H1 (cell line): ENCODE results near the gene RHBDD2. TPM values are rescaled to one million over a fixed set of nuclear protein-coding genes. Genes with fewer than 3 reads are reported as not detected.

Source experiments
- CTCF ChIA-PET: fragments of 300-600 bp; sonication (Branson Sonifier 250); formaldehyde crosslinking; loops from one replicate; lab custom pipeline; 2021; ENCODE audit not compliant: partially characterized antibody; lab: Charles Lee
- POLR2A ChIA-PET: fragments of 300-600 bp; sonication (Branson Sonifier 250); formaldehyde crosslinking; loops from one replicate; lab custom pipeline; 2021; ENCODE audit warnings: inconsistent platforms; ENCODE audit not compliant: partially characterized antibody; lab: Charles Lee
- DNase-seq, 2 experiments: peaks; one replicate each; pipeline versions ENCODE4 v3.0.0 to v3.0.0-alpha.2; 2010 to 2022; ENCODE audit warnings: low spot score in 2 of 2, low read depth in 1 of 2, mixed read lengths in 1 of 2
- FAIRE-seq: peaks from 2 replicates; lab custom pipeline; 2011; peaks lifted over from hg19 to GRCh38; lab: Jason Lieb, UNC
- H2AFZ ChIP-seq: 2 replicates; pipeline ENCODE4 v1.8.1; 2012; ENCODE audit warnings: low read length, inconsistent platforms
- H2AK5ac ChIP-seq: 2 replicates; pipeline ENCODE4 v1.6.1; 2013; ENCODE audit warnings: low read depth, low read length
- H2BK120ac ChIP-seq: replicated peaks from 2 replicates; pipeline ENCODE3; 2013; ENCODE audit warnings: low read depth, low read length, inconsistent platforms
- H2BK12ac ChIP-seq: 2 replicates; pipeline ENCODE4 v1.6.1; 2013; ENCODE audit warnings: low read depth, low read length
- H2BK15ac ChIP-seq: 2 replicates; pipeline ENCODE4 v1.6.1; 2013; ENCODE audit warnings: low read length
- H2BK20ac ChIP-seq: 2 replicates; pipeline ENCODE4 v1.6.1; 2013; ENCODE audit warnings: low read length
- H2BK5ac ChIP-seq: 2 replicates; pipeline ENCODE4 v1.6.1; 2013; ENCODE audit warnings: low read depth, low read length
- H3K14ac ChIP-seq: 2 replicates; pipeline ENCODE4 v1.6.1; 2013; ENCODE audit warnings: inconsistent platforms; ENCODE audit not compliant: insufficient read length
- H3K18ac ChIP-seq: 2 replicates; pipeline ENCODE4 v1.6.1; 2013; ENCODE audit warnings: low read length; ENCODE audit errors: extremely low read depth
- H3K23ac ChIP-seq: 2 replicates; pipeline ENCODE4 v1.6.1; 2013; ENCODE audit warnings: inconsistent platforms; ENCODE audit not compliant: insufficient read length
- H3K23me2 ChIP-seq: 2 replicates; pipeline ENCODE4 v1.6.1; 2013; ENCODE audit warnings: low read depth, low read length
- H3K27ac ChIP-seq: 2 replicates; pipeline ENCODE4 v1.6.1; 2011; ENCODE audit warnings: low read depth, low read length, inconsistent platforms
- H3K27me3 ChIP-seq, 4 experiments: replicated peaks in 1 of 4; 1 replicate in 1 of 4; 2 replicates in 3 of 4; pipeline versions ENCODE4 v1.6.1 to v1.8.1; 2011 to 2013; ENCODE audit warnings: low read length in 3 of 4, mild to moderate bottlenecking in 3 of 4, inconsistent platforms in 2 of 4, mixed read lengths in 2 of 4, moderate library complexity in 1 of 4; ENCODE audit not compliant: control insufficient read depth in 3 of 4, insufficient read depth in 3 of 4; ENCODE audit errors: extremely low read depth in 1 of 4
- H3K36me3 ChIP-seq, 4 experiments: 2 replicates each; pipeline versions ENCODE4 v1.6.1 to v1.8.1; 2011 to 2013; ENCODE audit warnings: mild to moderate bottlenecking in 4 of 4, low read length in 3 of 4, moderate library complexity in 2 of 4, control low read depth in 1 of 4, inconsistent platforms in 1 of 4; ENCODE audit not compliant: insufficient read depth in 4 of 4, control insufficient read depth in 2 of 4
- H3K4ac ChIP-seq: replicated peaks from 2 replicates; pipeline ENCODE3; 2013; ENCODE audit warnings: low read length, low read depth, mixed read lengths, inconsistent platforms; ENCODE audit not compliant: insufficient read length
- H3K4me1 ChIP-seq, 4 experiments: replicated peaks in 1 of 4; 1 replicate in 1 of 4; 2 replicates in 3 of 4; pipeline versions ENCODE4 v1.6.1 to v1.8.1; 2011 to 2013; ENCODE audit warnings: low read length in 3 of 4, inconsistent platforms in 2 of 4, mixed read lengths in 1 of 4; ENCODE audit not compliant: insufficient read depth in 4 of 4, control insufficient read depth in 3 of 4
- H3K4me2 ChIP-seq, 2 experiments: 2 replicates each; pipeline versions ENCODE4 v1.6.1 to v1.8.1; 2011 to 2013; ENCODE audit warnings: low read depth in 2 of 2, low read length in 2 of 2, control low read depth in 1 of 2, inconsistent platforms in 1 of 2, mild to moderate bottlenecking in 1 of 2; ENCODE audit not compliant: insufficient read depth in 1 of 2
- H3K4me3 ChIP-seq, 4 experiments: fragments of 200-600, 300-600 bp in 1 of 4; sonication (generic), shearing (Covaris generic), sonication (Bioruptor Twin) in 1 of 4; 2 replicates each; pipeline versions ENCODE4 v1.5.1 to v1.8.1; 2011 to 2016; ENCODE audit warnings: low read length in 4 of 4, low read depth in 3 of 4, control low read depth in 2 of 4, inconsistent platforms in 2 of 4, mild to moderate bottlenecking in 2 of 4, mixed read lengths in 1 of 4, moderate library complexity in 1 of 4; ENCODE audit not compliant: insufficient read depth in 2 of 4; ENCODE audit errors: extremely low read depth in 1 of 4
- H3K56ac ChIP-seq: replicated peaks from 2 replicates; pipeline ENCODE3; 2013; ENCODE audit warnings: low read depth, mild to moderate bottlenecking, mixed read lengths, low read length, inconsistent platforms; ENCODE audit not compliant: insufficient read length
- H3K79me1 ChIP-seq: 2 replicates; pipeline ENCODE4 v1.6.1; 2013; ENCODE audit warnings: low read depth, low read length, control low read depth
- H3K79me2 ChIP-seq, 2 experiments: 2 replicates each; pipeline versions ENCODE4 v1.6.1 to v1.8.1; 2012 to 2013; ENCODE audit warnings: low read length in 2 of 2, mild to moderate bottlenecking in 2 of 2, inconsistent platforms in 1 of 2; ENCODE audit not compliant: insufficient read depth in 2 of 2, control insufficient read depth in 1 of 2
- H3K9ac ChIP-seq, 4 experiments: replicated peaks in 1 of 4; 1 replicate in 1 of 4; 2 replicates in 3 of 4; pipeline versions ENCODE4 v1.6.1 to v1.8.1; 2011 to 2013; ENCODE audit warnings: low read depth in 3 of 4, low read length in 3 of 4, control low read depth in 2 of 4, mild to moderate bottlenecking in 2 of 4, moderate library complexity in 2 of 4, inconsistent platforms in 1 of 4; ENCODE audit errors: extremely low read depth in 1 of 4
- H3K9me3 ChIP-seq, 2 experiments: 2 replicates each; pipeline versions ENCODE4 v1.6.1 to v1.8.1; 2012 to 2013; ENCODE audit warnings: mild to moderate bottlenecking in 2 of 2, moderate library complexity in 2 of 2, control low read depth in 1 of 2, inconsistent platforms in 1 of 2, low read depth in 1 of 2, low read length in 1 of 2, mixed read lengths in 1 of 2; ENCODE audit not compliant: insufficient read depth in 2 of 2
- H4K20me1 ChIP-seq, 2 experiments: replicated peaks in 1 of 2; 2 replicates each; pipeline versions ENCODE3 to v1.8.1; 2011 to 2013; ENCODE audit warnings: inconsistent platforms in 2 of 2, low read length in 2 of 2, mild to moderate bottlenecking in 1 of 2; ENCODE audit not compliant: insufficient read depth in 2 of 2, control insufficient read depth in 1 of 2
- H4K5ac ChIP-seq: 2 replicates; pipeline ENCODE4 v1.6.1; 2013; ENCODE audit warnings: low read length, low read depth, mixed read lengths, inconsistent platforms; ENCODE audit not compliant: insufficient read length
- H4K8ac ChIP-seq: 2 replicates; pipeline ENCODE4 v1.8.0; 2013; ENCODE audit warnings: mild to moderate bottlenecking, moderate library complexity, low read length, inconsistent platforms; ENCODE audit not compliant: insufficient read depth; ENCODE audit errors: extremely low read depth
- H4K91ac ChIP-seq: replicated peaks from 2 replicates; pipeline ENCODE3; 2013; ENCODE audit warnings: low read length, mixed read lengths, inconsistent platforms; ENCODE audit not compliant: insufficient read length
- EP300 ChIP-seq, 2 experiments: IDR thresholded peaks; 1 replicate in 1 of 2; 2 replicates in 1 of 2; pipeline ENCODE4 v1.6.1; 2011 to 2012; ENCODE audit warnings: low read depth in 2 of 2, low read length in 2 of 2, mild to moderate bottlenecking in 2 of 2, borderline replicate concordance in 1 of 2, inconsistent platforms in 1 of 2, moderate library complexity in 1 of 2
- HDAC2 ChIP-seq, 2 experiments: fragments of 300-600 bp in 1 of 2; sonication (generic) in 1 of 2; IDR thresholded peaks; 2 replicates each; pipeline ENCODE4 v1.6.1; 2011 to 2012; ENCODE audit warnings: low read depth in 2 of 2, low read length in 2 of 2, mild to moderate bottlenecking in 2 of 2, moderate library complexity in 2 of 2, borderline replicate concordance in 1 of 2, inconsistent platforms in 1 of 2
- HDAC6 ChIP-seq: IDR thresholded peaks from one replicate; pipeline ENCODE4 v1.7.1; 2012; ENCODE audit warnings: low read depth, mild to moderate bottlenecking, inconsistent platforms, low read length, moderate library complexity
- KDM1A ChIP-seq: fragments of 200-600, 300-600 bp; sonication (generic); IDR thresholded peaks from 2 replicates; pipeline ENCODE4 v1.7.1; 2016; ENCODE audit warnings: mild to moderate bottlenecking, low read length, borderline replicate concordance
- MAFK ChIP-seq: IDR thresholded peaks from 2 replicates; pipeline ENCODE4 v1.6.1; 2012; ENCODE audit warnings: low read depth, mild to moderate bottlenecking, improper control_type of control experiment, low read length
- RBBP5 ChIP-seq: IDR thresholded peaks from 2 replicates; pipeline ENCODE4 v1.7.1; 2012; ENCODE audit warnings: low read depth, mild to moderate bottlenecking, inconsistent platforms, low read length, moderate library complexity, borderline replicate concordance
- SUZ12 ChIP-seq: fragments of 200-600 bp; sonication (generic); IDR thresholded peaks from 2 replicates; pipeline ENCODE4 v1.6.1; 2012; ENCODE audit warnings: mild to moderate bottlenecking, inconsistent platforms, low read length, moderate library complexity, mixed read lengths
- USF2 ChIP-seq: IDR thresholded peaks from 2 replicates; pipeline ENCODE4 v1.6.1; 2011; ENCODE audit warnings: low read length, improper control_type of control experiment
- WGBS, 2 experiments: shearing (Covaris generic) in 1 of 2; methylation state at CpG; one replicate each; pipeline versions ENCODE4 v1.1.6 to v1.1.7; 2013 to 2015; ENCODE audit warnings: low lambda C conversion rate in 2 of 2, mixed read lengths in 2 of 2, inconsistent platforms in 1 of 2, low coverage in 1 of 2, missing lambda C conversion rate in 1 of 2; ENCODE audit not compliant: insufficient replicate concordance in 2 of 2, insufficient coverage in 1 of 2, insufficient read length in 1 of 2; ENCODE audit errors: extremely low coverage in 1 of 2, missing lambda C conversion rate in 1 of 2; 5-methylcytosine and 5-hydroxymethylcytosine counted together
- polyA plus RNA-seq, 7 experiments: library from polyadenylated mRNA; depleted of rRNA in 3 of 7; stranded (reverse) in 5 of 7; unstranded in 2 of 7; fragments of >200 nt in 5 of 7; fragments of 200-250 nt in 2 of 7; gene quantifications; 1 replicate in 5 of 7; 2 replicates in 1 of 7; 4 replicates in 1 of 7; pipeline versions ENCODE4 v1.2.1 to v1.2.3, GENCODE V29; 2011 to 2013; ENCODE audit warnings: missing spikeins in 2 of 7, mixed read lengths in 2 of 7
- total RNA-seq: library from RNA; stranded (reverse); fragmentation: NEBNext Ultra II Directional; extraction: Animal tissue kit (Norgen Biotek cat#: 25700); gene quantifications from 2 replicates; pipeline ENCODE4 v1.2.1, GENCODE V29; 2021

RHBDD2 gene
- total and polyA plus RNA-seq, 2 of the 8 experiments (the other 6 are each of a cell fraction or from before 2014, with no cell fraction given) = 28.3 to 65.5 TPM

- H4K8ac ChIP-seq = no peak overlapping the region
- no peak overlapping the region for H4K91ac ChIP-seq
- H3K4me3 ChIP-seq = no peak overlapping the region
- H3K79me1 ChIP-seq = no peaks in the 10 kb centered on the region; the same call in none of the 2 replicates
- H3K79me2 ChIP-seq = peaks cover 0 to 12% of the 10 kb centered on the region in 2 experiments; a peak in 2 of 4 replicates
- no peak overlapping the region for H3K56ac ChIP-seq
- no peak overlapping the region for H3K4ac ChIP-seq
- H3K27ac ChIP-seq = no peak overlapping the region
- no peak overlapping the region for H3K14ac ChIP-seq
- H3K9ac ChIP-seq = no peak overlapping the region
- peaks cover 10 to 37% of the 10 kb centered on the region in 2 experiments for H4K20me1 ChIP-seq
- FAIRE-seq (no peak), DNase-seq (no peak)
- no peak for TF ChIP-seq KDM1A
- no peak for TF ChIP-seq MAFK
- TF ChIP-seq SUZ12 = no peak
- no peak for TF ChIP-seq RBBP5
- TF ChIP-seq EP300 (IDR thresholded peaks at IDR 0.05; ENCODE audit: borderline replicate concordance in 1 of 2, low read depth in 2 of 2, low read length in 2 of 2) = no peak
- no peak for TF ChIP-seq HDAC2 (IDR thresholded peaks at IDR 0.05; ENCODE audit: borderline replicate concordance in 1 of 2, low read depth in 2 of 2, low read length in 2 of 2)
- no peak for TF ChIP-seq USF2
- TF ChIP-seq HDAC6 = no peak
- H2AFZ ChIP-seq = no peak overlapping the region
- no peak overlapping the region for H3K4me2 ChIP-seq
- H3K9me3 ChIP-seq = no peaks in the 10 kb centered on the region
- H3K36me3 ChIP-seq = peaks cover 21 to 66% (median 49%) of the 10 kb centered on the region in 4 experiments
- peaks cover 4% of the 10 kb centered on the region for H3K23me2 ChIP-seq
- no peak overlapping the region for H2BK5ac ChIP-seq
- ChIA-PET POLR2A (interaction anchor here (1.2 to 1.3 kb wide), 3 partner anchors 8 to 13 kb away, joined by 3 to 8 read pairs (median 5); no protein-coding TSS in a partner anchor), CTCF (interaction anchor here (0.9 kb wide), 1 partner anchor 135 kb away, joined by 3 read pairs; no protein-coding TSS in a partner anchor)
- whole genome bisulfite sequencing, 2 experiments = 97% methylated on average over 5 of the region's 5 CpGs; no CpG with 5 or more reads in 1 of the 2 experiments
- H2BK20ac ChIP-seq = no peak overlapping the region
- H2BK12ac ChIP-seq = no peak overlapping the region
- no peak overlapping the region for H2BK120ac ChIP-seq
- no peak overlapping the region for H2BK15ac ChIP-seq
- peaks cover 0 to 5% (median 3%) of the 10 kb centered on the region in 4 experiments; a peak in 4 of 7 replicates for H3K4me1 ChIP-seq
- no peak overlapping the region for H4K5ac ChIP-seq
- H3K18ac ChIP-seq = no peak overlapping the region
- no peak overlapping the region for H3K23ac ChIP-seq
- H2AK5ac ChIP-seq = no peak overlapping the region
- peaks cover 0 to 8% (median under 1%) of the 10 kb centered on the region in 4 experiments; a peak in 1 of 7 replicates for H3K27me3 ChIP-seq
Measured at GRCh38 chr7:75884476-75884875, 5.6 kb downstream of the RHBDD2 start.
